GM12865 (cell line): Measurements from ENCODE around the gene STK39.

Source experiments
- DNase-seq: peaks from one replicate; pipeline ENCODE4 v3.0.0; 2010; ENCODE audit warnings: low read depth
- H3K4me3 ChIP-seq: 2 replicates; pipeline ENCODE4 v1.5.1; 2011; ENCODE audit warnings: mild to moderate bottlenecking, low read depth, low read length, control low read depth
- TF ChIP-seq, protein P1 (sequence below): IDR thresholded peaks from 2 replicates; pipeline ENCODE4 v1.5.1; 2011; ENCODE audit warnings: low read length, control low read depth, low read depth, inconsistent platforms; ENCODE audit not compliant: insufficient read depth; ENCODE audit errors: missing control alignments

The STK39 gene

DNA sequence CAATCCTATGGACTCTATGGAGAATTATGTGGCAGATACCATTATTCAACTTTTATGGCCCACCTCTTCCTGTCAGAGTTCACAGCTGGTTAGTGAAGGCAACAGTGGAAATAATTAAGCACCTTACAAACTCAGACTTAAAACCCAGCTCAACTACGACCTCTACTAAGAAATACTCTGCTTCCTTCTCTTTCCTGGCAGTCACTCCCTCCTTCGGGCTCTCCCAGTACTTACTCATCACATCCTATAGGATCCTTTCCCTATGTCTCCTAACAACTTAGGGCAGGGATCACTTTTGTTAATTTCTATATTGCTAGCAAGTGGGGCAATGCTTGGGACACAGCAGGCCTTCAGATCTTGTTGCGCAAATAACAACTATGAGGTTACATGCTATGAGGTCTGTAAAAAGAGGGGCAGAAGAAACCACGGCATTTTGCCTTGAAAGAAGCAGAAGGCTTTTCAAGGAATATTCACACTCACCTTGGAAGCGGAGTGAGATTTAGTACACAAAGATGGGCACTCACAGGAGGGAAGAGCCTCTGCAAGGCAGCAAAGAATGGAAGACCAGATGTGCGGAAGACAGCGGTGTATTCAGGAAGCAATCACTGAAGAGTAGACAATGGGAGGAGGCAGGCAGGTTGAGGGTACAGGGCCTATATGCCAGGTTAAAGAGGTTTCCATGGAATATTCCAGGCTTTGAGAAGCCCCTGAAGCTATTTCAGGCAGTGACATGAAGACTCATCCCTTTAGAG is 2.1 kb downstream of the STK39 start:
- TF ChIP-seq, protein P1, sequence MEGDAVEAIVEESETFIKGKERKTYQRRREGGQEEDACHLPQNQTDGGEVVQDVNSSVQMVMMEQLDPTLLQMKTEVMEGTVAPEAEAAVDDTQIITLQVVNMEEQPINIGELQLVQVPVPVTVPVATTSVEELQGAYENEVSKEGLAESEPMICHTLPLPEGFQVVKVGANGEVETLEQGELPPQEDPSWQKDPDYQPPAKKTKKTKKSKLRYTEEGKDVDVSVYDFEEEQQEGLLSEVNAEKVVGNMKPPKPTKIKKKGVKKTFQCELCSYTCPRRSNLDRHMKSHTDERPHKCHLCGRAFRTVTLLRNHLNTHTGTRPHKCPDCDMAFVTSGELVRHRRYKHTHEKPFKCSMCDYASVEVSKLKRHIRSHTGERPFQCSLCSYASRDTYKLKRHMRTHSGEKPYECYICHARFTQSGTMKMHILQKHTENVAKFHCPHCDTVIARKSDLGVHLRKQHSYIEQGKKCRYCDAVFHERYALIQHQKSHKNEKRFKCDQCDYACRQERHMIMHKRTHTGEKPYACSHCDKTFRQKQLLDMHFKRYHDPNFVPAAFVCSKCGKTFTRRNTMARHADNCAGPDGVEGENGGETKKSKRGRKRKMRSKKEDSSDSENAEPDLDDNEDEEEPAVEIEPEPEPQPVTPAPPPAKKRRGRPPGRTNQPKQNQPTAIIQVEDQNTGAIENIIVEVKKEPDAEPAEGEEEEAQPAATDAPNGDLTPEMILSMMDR = no peak
- DNase-seq = no peak
- no peak overlapping the region for H3K4me3 ChIP-seq

DNA sequence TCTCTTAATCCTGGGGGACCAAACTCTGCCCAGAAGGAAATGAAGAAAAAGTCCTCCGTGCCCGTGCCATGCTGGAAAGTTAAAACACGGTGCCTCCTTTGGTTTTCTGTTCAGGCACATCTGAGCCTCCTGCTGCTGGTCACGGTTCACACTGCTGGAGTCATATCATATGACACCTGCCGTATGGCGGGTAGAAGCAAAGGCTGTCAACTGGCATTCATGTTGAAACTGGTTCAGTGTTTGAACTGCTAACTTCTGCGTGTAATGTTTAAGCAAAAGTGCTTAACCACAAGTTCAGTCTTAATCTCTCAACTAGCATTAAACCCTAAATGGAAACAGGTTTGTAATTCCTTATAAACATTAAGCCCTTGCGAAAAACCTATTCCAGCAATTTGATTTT is 3.1 kb downstream of the STK39 start:
- DNase-seq = peak; percentile 5
- no peak overlapping the region for H3K4me3 ChIP-seq
- TF ChIP-seq, protein P1 = no peak

DNA sequence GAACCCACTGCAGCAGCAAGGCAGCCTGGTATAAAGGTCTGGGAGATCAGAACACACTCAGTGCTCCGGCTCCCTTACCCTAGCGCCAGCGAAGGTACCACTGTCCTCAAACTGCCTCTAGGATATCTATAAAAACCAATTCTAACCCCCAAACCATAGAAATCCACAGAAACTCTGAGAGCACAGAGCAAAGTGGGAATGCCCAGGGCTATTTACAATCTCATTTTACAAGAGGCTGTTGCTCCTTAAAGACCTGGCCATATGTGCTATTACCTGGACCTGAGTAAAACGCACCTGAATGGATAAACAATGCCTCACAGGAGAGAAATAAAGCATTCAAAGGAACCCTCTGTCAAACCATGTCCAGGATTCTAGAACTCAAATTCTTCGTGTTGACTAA is 4.3 kb downstream of the STK39 start:
- no peak overlapping the region for H3K4me3 ChIP-seq
- DNase-seq = no peak
- TF ChIP-seq, protein P1 = no peak

DNA sequence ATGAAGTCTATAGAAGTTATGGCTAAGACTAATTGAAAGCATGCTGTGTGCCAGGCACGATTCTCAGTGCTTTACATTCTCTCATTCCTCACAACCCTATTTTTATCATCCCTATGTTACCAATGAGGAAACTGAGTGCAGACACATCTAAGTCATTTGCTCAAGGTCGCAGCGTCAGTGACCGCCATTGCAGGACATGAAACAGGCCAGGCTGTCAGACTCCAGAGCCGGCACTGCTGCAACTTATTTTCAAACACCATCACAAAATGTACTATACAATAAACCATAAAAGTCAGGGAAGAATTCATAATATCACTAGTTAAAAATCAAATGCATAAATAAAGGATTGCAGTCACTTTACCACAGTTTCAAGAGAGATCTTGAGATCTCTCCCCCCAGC is 5.6 kb downstream of the STK39 start:
- DNase-seq = no peak
- H3K4me3 ChIP-seq = no peak overlapping the region
- TF ChIP-seq, protein P1 = no peak

DNA sequence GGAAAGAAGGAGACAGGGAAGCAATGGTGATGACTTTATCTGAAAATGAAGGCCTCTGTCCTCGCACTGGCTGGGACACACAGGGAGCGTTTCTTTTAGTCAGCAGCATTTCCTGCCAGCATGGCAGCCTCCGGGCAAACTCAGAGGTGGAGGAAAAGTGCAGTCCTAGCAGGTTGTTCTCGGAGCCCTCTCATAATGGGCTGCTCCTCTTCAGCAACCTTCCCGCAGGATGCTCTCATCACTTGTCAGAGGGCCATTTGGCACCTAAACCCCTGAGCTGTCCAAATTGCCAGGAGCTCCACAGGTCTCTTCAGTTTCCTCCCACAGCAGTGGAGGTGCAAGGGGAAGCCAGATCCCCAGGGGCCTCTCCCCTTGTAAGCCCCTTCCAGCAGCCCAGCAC is 6.2 kb downstream of the STK39 start:
- DNase-seq = no peak
- TF ChIP-seq, protein P1 = no peak
- no peak overlapping the region for H3K4me3 ChIP-seq

DNA sequence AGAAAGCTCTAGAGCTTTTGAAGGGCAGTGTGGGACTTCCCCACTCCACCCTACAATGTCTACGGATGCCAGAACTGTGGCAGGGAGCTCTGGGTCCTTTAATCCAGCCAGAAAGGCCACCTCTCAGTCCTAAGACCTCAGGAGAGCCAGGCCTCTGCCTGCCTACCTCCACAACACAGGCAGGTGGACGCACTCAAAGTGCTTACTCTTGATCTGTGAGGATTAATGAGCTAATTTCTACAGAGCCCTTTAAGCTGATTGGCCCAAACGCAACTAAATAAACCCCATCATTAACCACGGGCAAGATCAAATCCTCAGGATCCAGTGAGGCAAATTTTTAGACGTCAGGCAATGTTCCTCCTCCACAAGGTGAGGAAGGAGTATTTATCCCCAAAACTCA is 8.1 kb downstream of the STK39 start:
- H3K4me3 ChIP-seq = no peak overlapping the region
- TF ChIP-seq, protein P1 = no peak
- no peak for DNase-seq

DNA sequence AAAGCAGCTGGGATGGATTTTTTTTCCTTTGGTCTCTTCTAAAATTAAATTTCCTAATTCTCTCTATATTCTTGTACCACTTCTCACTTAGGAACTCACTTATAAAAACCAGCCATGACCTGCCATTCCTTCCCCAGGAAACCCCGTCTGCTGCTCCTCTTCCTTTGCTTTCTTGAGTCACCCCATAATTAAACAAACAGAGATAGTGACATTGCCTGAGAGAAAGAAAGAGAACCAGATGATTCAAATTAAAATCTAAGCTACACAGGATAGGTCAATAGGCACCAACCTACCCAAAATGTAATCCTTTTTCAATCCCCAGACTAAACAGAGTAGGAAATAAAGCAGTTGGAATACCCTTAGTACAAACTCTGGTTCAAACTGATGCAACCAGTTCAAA is 9.7 kb downstream of the STK39 start:
- TF ChIP-seq, protein P1 = no peak
- DNase-seq = no peak
- H3K4me3 ChIP-seq = no peak overlapping the region
